PC-9 (cell line): Measurements from ENCODE around the gene ANKRD44. TPM values are rescaled to one million over a fixed set of nuclear protein-coding genes. Genes with fewer than 3 reads are reported as not detected.

Experiments
- BruUV-seq: library from RNA; stranded (reverse); fragments of 400-500 nt; replicated peaks from 2 replicates; lab custom pipeline; 2021; lab: Mats Ljungman, UMichigan
- CTCF ChIA-PET: fragments of 300-600 bp; sonication (Branson Sonifier 250); formaldehyde crosslinking; loops from one replicate; lab custom pipeline; 2022; ENCODE audit warnings: antibody characterized with exemption; lab: Charles Lee
- POLR2A ChIA-PET: fragments of 300-600 bp; sonication (Branson Sonifier 250); formaldehyde crosslinking; loops from one replicate; lab custom pipeline; 2022; ENCODE audit warnings: antibody characterized with exemption; ENCODE audit not compliant: unreplicated experiment; lab: Charles Lee
- DNase-seq, 2 experiments: peaks; one replicate each; pipeline versions ENCODE4 v3.0.0 to v3.0.0-alpha.2; 2015 to 2022; ENCODE audit warnings: mixed read lengths in 1 of 2
- H2AFZ ChIP-seq: fragments of 200-600 bp; sonication (generic); 2 replicates; pipeline ENCODE4 v1.8.1; 2017; ENCODE audit warnings: antibody characterized with exemption
- H3F3A ChIP-seq: fragments of 200-600 bp; sonication (generic); 2 replicates; pipeline ENCODE4 v1.8.1; 2017; ENCODE audit warnings: antibody characterized with exemption, mild to moderate bottlenecking, low read depth; ENCODE audit not compliant: insufficient read depth
- H3K27ac ChIP-seq: fragments of 200-600 bp; sonication (generic); 2 replicates; pipeline ENCODE4 v1.6.1; 2016; ENCODE audit warnings: mixed run types
- H3K27me3 ChIP-seq: fragments of 200-600 bp; sonication (generic); 2 replicates; pipeline ENCODE4 v1.6.1; 2016; ENCODE audit warnings: low read depth, mixed run types; ENCODE audit not compliant: insufficient read depth
- H3K36me3 ChIP-seq: fragments of 200-600 bp; sonication (generic); 2 replicates; pipeline ENCODE4 v1.6.1; 2016; ENCODE audit warnings: low read depth, mixed run types
- H3K4me1 ChIP-seq: fragments of 200-600 bp; sonication (generic); replicated peaks from 2 replicates; pipeline ENCODE4 v1.6.1; 2016; ENCODE audit warnings: mixed run types; ENCODE audit not compliant: insufficient read depth
- H3K4me2 ChIP-seq: fragments of 200-600 bp; sonication (generic); 2 replicates; pipeline ENCODE4 v1.6.1; 2017; ENCODE audit warnings: mixed run types
- H3K4me3 ChIP-seq: fragments of 200-600 bp; sonication (generic); 2 replicates; pipeline ENCODE4 v1.6.1; 2016; ENCODE audit warnings: mixed run types
- H3K79me2 ChIP-seq: fragments of 200-600 bp; sonication (generic); 2 replicates; pipeline ENCODE4 v1.6.1; 2017; ENCODE audit warnings: low read depth, mixed run types
- H3K9me2 ChIP-seq: fragments of 200-600 bp; sonication (generic); 2 replicates; pipeline ENCODE4 v1.8.1; 2017; ENCODE audit warnings: mild to moderate bottlenecking; ENCODE audit not compliant: insufficient read depth
- H3K9me3 ChIP-seq: fragments of 200-600 bp; sonication (generic); 2 replicates; pipeline ENCODE4 v1.8.1; 2016; ENCODE audit warnings: low read depth; ENCODE audit not compliant: insufficient read depth
- H4K20me1 ChIP-seq: fragments of 200-600 bp; sonication (generic); 2 replicates; pipeline ENCODE4 v1.8.1; 2017; ENCODE audit not compliant: insufficient read depth
- EZH2 ChIP-seq: fragments of 200-600 bp; sonication (generic); IDR thresholded peaks from 2 replicates; pipeline ENCODE4 v1.8.0; 2017; ENCODE audit warnings: antibody characterized with exemption, low read depth
- intact Hi-C: fragments of 100-400 bp; cut with micrococcal nuclease; formaldehyde crosslinking; loops from one replicate; pipeline ENCODE4 v1.10.0; 2022; ENCODE audit not compliant: unreplicated experiment
- total RNA-seq: library from RNA; stranded (reverse); gene quantifications from 2 replicates; pipeline ENCODE4 v1.2.3, GENCODE V29; 2021
- TF ChIP-seq, protein P1 (sequence below): fragments of 200-600 bp; sonication (generic); conservative IDR thresholded peaks from 2 replicates; pipeline ENCODE4 v1.6.1; 2017; ENCODE audit warnings: mixed run types, antibody characterized with exemption, mild to moderate bottlenecking, moderate library complexity

The ANKRD44 gene
- total RNA-seq, 1 experiment from 2014 or later: 3.4 TPM

DNA sequence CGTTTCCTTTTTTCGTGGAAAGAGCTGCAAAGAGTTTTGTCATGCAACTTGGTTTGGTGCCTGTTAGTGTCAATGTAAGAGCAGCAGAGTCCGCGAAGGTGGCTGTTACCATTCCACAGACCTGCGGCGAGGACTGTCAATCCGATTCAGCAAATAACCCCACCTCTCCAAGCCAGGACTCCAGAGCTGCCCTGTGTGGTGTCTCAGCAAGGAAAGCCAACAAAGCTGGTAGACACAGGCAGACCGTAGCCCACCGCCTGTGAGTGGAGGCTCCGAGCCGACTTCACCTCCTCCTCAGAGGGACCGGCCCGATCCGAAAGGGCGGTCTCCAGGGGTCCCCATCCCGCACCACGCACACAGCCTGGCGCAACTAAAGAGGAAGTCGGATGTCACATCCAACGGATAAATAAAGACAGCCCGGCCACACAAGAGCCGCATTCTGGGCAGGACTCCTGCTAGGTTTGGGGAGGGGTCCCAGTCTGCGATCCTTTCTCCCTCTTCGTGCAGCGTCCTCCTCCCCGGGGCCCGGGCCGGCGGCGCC is 819 bp downstream of the ANKRD44 start:
- H3K27ac ChIP-seq: no peak overlapping the region
- no peaks in the 10 kb centered on the region for H3K79me2 ChIP-seq
- POLR2A ChIA-PET: no interaction called here
- TF ChIP-seq, protein P1, sequence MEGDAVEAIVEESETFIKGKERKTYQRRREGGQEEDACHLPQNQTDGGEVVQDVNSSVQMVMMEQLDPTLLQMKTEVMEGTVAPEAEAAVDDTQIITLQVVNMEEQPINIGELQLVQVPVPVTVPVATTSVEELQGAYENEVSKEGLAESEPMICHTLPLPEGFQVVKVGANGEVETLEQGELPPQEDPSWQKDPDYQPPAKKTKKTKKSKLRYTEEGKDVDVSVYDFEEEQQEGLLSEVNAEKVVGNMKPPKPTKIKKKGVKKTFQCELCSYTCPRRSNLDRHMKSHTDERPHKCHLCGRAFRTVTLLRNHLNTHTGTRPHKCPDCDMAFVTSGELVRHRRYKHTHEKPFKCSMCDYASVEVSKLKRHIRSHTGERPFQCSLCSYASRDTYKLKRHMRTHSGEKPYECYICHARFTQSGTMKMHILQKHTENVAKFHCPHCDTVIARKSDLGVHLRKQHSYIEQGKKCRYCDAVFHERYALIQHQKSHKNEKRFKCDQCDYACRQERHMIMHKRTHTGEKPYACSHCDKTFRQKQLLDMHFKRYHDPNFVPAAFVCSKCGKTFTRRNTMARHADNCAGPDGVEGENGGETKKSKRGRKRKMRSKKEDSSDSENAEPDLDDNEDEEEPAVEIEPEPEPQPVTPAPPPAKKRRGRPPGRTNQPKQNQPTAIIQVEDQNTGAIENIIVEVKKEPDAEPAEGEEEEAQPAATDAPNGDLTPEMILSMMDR: no peak
- no peak for TF ChIP-seq EZH2
- H3K4me3 ChIP-seq: peak overlapping the region; percentile 34; the same call in 1 of the 2 replicates
- H3K9me3 ChIP-seq: no peaks in the 10 kb centered on the region
- H3K4me2 ChIP-seq: peak overlapping the region; percentile 52; the same call in 1 of the 2 replicates
- H2AFZ ChIP-seq: no peak overlapping the region
- DNase-seq: no peak
- no peaks in the 10 kb centered on the region for H4K20me1 ChIP-seq
- H3K36me3 ChIP-seq: no peaks in the 10 kb centered on the region
- intact Hi-C loops: loop anchor here (1.0 to 10.0 kb wide), 2 partner anchors 65 to 118 kb away; no protein-coding TSS in a partner anchor
- H3K27me3 ChIP-seq: no peaks in the 10 kb centered on the region
- H3K4me1 ChIP-seq: peaks cover 11% of the 10 kb centered on the region; the same call in 1 of the 2 replicates
- no TSS peak for BruUV-seq
- H3F3A ChIP-seq: peaks cover 9% of the 10 kb centered on the region; the same call in 1 of the 2 replicates
- H3K9me2 ChIP-seq: no peaks in the 10 kb centered on the region
- CTCF ChIA-PET: interaction anchor here (0.7 kb wide), 1 partner anchor 1945 kb away, joined by 3 read pairs; no protein-coding TSS in a partner anchor

DNA sequence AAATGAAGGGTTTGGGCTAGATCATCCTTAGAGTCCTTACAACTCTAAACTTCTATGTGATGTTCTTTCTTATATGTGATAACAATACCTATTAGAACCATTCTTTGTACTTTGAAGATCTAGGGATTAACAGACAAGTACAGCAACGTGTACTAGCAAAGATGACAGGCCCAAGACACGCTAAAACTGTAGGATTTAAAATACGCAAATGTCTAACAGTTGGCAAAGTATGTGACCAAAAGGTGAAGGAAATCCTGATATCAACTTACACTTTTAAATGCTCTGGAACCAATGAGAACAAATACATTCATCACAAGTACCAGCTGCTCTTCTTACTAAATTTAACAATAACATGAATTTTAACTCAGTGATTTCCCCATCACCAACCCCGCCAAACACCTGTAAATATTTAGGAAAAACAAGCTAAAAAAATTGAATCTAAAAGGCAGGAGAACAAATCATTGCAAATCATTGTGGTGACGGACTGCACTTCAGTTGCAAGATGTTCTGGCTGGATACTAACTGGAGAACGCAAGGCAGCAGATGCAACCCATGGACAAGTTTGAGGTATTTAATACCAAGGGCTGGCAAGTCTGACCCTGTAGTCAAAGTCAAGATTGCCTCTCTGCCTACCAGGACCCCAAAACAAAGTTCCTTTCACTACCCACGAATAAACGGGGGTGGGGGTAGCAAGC is 1.4 kb downstream of the ANKRD44 start:
- H4K20me1 ChIP-seq: no peaks in the 10 kb centered on the region
- H3K36me3 ChIP-seq: no peaks in the 10 kb centered on the region
- H3K27me3 ChIP-seq: no peaks in the 10 kb centered on the region
- POLR2A ChIA-PET: no interaction called here
- BruUV-seq: no TSS peak
- H3K9me3 ChIP-seq: no peaks in the 10 kb centered on the region
- no peak for DNase-seq
- H3K4me2 ChIP-seq: no peak overlapping the region
- H3K4me3 ChIP-seq: no peak overlapping the region
- peaks cover 11% of the 10 kb centered on the region; the same call in 1 of the 2 replicates for H3K4me1 ChIP-seq
- no peak for TF ChIP-seq EZH2
- TF ChIP-seq, protein P1: no peak
- CTCF ChIA-PET: interaction anchor here (0.7 kb wide), 1 partner anchor 1945 kb away, joined by 3 read pairs; no protein-coding TSS in a partner anchor
- H3K27ac ChIP-seq: no peak overlapping the region
- no peaks in the 10 kb centered on the region for H3K9me2 ChIP-seq
- no peak overlapping the region for H2AFZ ChIP-seq
- H3F3A ChIP-seq: peaks cover 9% of the 10 kb centered on the region; the same call in 1 of the 2 replicates
- no peaks in the 10 kb centered on the region for H3K79me2 ChIP-seq
- intact Hi-C loops: no loop called here

GRCh38 chr2:197308585-197308984 is 2.0 kb downstream of the ANKRD44 start:
- peaks cover 11% of the 10 kb centered on the region; the same call in 1 of the 2 replicates for H3K4me1 ChIP-seq
- H3K79me2 ChIP-seq: no peaks in the 10 kb centered on the region
- H3F3A ChIP-seq: peaks cover 9% of the 10 kb centered on the region; the same call in 1 of the 2 replicates
- no peak for DNase-seq
- no peak overlapping the region for H3K4me3 ChIP-seq
- no peaks in the 10 kb centered on the region for H3K27me3 ChIP-seq
- H4K20me1 ChIP-seq: no peaks in the 10 kb centered on the region
- no peaks in the 10 kb centered on the region for H3K9me3 ChIP-seq
- H2AFZ ChIP-seq: no peak overlapping the region
- ChIA-PET CTCF (no interaction called here), POLR2A (no interaction called here)
- no peaks in the 10 kb centered on the region for H3K36me3 ChIP-seq
- no peak overlapping the region for H3K27ac ChIP-seq
- BruUV-seq: no TSS peak
- no peaks in the 10 kb centered on the region for H3K9me2 ChIP-seq
- TF ChIP-seq EZH2: no peak
- TF ChIP-seq, protein P1: no peak
- intact Hi-C loops: no loop called here
- no peak overlapping the region for H3K4me2 ChIP-seq
